Muscle of back (tissue), 11 donors: ENCODE results near the gene SMIM33. TPM values are rescaled to one million over a fixed set of nuclear protein-coding genes. Genes with fewer than 3 reads are reported as not detected.
"Not testable (repeated sequence)": the region's sequence is repeated elsewhere in the genome, so short reads cannot be mapped to it uniquely, and the experiment has no call there.

Source experiments
- DNase-seq, 3 donors: peaks; one replicate each; pipeline versions ENCODE4 v3.0.0 to v3.0.0-alpha.2; 2013
- polyA plus RNA-seq, 10 donors: library from polyadenylated mRNA; unstranded; fragments of 120-200 nt; gene quantifications; one replicate each; pipeline ENCODE4 v1.2.1, GENCODE V29; 2013; ENCODE audit not compliant: insufficient read length in 10 of 10

The SMIM33 gene
- polyA plus RNA-seq, 10 donors = not detected

GRCh38 chr5:139482050-139482889, 11.5 kb downstream of the SMIM33 start, which contains the start of gene STING1:
Gene STING1 (minus strand): TSS chr5:139482758. CDS start chr5:139481704, 1,054 bp downstream.
- peak; percentile 84 to 96 (median 89) for DNase-seq

DNA sequence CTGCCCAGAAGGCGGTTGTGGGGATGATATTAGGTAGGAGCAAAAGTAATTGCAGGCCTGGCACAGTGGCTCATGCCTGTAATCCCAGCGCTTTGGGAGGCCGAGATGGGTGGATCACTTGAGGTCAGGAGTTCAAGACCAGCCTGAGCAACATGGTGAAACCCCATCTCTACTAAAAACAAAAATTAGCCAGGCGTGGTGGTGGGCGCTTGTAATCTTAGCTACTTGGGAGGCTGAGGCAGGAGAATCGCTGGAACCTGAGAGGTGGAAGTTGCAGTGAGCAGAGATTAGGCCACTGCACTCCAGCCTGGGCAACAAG, 12.0 kb downstream of the SMIM33 start:
- DNase-seq = not testable (repeated sequence)

- DNase-seq = no peak
Measured at GRCh38 chr5:139486201-139486600, 15.4 kb downstream of the SMIM33 start.

- DNase-seq = peak in 1 of 3 donors; percentile 46
Measured at GRCh38 chr5:139488260-139488659, 17.5 kb downstream of the SMIM33 start.

DNA sequence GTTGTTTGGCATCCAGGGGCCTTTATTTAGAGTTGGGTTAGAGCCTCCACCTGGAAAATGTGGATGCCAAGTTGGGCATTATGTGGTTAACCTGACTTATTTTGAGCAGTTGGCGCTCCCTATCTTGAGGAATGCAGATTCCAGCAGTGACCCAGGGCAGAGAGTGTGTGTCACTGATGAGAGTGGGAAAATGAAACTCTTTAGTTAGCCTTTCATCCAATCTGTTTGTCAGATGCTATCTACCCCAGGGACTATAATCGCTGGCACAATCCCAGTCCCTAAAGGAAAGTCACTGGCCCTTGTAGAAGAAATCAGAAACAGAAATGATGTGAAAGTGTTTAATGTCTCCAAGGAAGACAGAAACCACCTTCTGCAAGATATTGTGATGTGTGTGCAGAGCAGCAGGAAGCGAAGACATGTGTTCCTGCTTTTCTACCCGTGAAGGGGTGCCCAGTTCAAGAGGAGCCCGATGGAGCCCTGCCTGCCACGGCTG, 21.9 kb downstream of the SMIM33 start:
- no peak for DNase-seq

DNA sequence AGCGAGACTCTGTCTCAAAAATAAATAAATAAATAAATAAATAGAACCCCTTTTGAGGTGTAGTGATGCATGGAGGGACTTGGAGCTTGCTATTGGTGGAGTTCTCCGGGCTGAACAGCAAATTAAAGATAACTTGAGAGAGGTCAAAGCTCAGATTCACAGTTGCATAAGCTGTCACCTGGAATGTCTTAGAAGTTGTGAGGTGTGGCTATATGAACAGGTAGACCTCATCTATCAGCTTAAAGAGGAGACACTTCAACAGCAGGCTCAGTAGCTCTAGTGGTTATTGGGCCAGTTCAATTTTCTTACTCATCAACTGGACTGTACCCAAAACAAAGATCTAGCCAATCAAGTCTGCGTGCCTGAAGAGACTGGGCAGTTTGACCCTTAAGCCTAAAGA, 23.5 kb downstream of the SMIM33 start:
- no peak for DNase-seq

- DNase-seq = no peak
Measured at GRCh38 chr5:139494832-139495231, 24.0 kb downstream of the SMIM33 start.

- no peak for DNase-seq
Measured at GRCh38 chr5:139495638-139496435, 25.0 kb downstream of the SMIM33 start.

- DNase-seq = no peak
Measured at GRCh38 chr5:139501381-139501780, 30.6 kb downstream of the SMIM33 start.

GRCh38 chr5:139503036-139503817, 32.4 kb downstream of the SMIM33 start:
- DNase-seq = not testable (repeated sequence)

DNA sequence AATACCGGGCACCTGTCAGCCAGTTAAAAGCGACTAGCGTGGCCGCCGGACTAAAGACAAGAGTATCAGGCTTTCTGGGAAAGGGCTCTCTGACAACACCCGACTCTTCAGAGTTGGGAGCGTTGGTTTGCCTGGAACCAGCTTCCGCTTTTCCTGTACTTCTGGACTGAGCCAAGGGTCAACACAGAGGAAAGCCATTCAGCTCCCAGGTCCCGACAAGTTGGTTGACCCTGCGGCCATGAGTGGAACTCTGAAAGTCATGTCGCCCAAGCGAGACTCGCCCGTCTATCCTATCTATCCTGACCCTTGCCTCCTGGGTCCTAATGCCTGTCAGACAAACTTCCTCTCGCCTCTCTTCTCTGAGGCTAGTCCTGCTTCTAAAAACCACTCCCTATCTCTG, 33.1 kb downstream of the SMIM33 start:
- not testable (repeated sequence) for DNase-seq

- DNase-seq = not testable (repeated sequence)
Measured at GRCh38 chr5:139504722-139505121, 33.9 kb downstream of the SMIM33 start.

DNA sequence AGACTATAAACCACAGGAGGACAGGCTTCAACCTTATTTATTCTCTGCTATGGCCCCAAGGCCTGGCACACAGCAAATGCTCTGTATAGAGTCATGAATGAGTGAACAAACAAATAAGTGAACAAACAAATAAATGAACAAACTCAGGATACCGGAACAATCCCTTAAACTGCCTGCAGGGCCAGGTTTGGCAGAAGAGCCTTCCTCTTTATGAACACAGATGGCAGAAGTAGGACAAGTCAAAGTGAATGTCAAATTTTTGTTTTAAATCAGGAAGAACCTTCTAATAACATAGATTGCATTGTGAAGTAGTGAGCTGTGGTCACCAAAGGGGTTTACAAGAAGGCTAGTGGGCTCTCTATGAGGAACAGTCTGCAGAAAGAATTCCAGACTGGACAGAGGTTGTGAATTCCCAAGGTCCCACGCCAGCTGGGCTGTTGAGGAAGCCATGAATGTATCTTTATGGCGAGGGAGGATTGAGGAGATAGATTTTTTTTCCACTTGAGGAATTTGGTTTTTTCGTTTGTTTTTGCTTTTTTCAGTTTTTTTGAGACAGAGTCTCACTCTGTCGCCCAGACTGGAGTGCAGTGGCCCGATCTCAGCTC, 42.1 kb downstream of the SMIM33 start:
- DNase-seq = peak in 1 of 3 donors; percentile 47

DNA sequence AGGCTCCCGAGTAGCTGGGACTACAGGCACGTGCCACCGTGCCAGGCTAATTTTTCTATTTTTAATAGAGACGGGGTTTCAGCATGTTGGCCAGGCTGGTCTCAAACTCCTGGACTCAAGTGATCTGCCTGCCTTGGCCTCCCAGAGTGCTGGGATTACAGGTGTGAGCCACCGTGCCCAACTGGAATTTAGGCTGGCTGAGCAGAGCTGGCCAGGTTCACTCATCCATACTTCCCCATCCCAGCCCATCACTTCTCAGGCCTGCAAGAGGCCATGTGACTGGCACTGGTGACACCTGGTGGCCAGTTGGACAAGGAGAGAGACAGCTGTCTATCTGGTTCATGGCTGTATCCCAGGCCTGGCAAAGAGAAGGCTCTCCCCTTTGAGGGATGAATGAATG, 42.6 kb downstream of the SMIM33 start:
- DNase-seq = peak; percentile 67 to 80 (median 72)

- no peak for DNase-seq
Measured at GRCh38 chr5:139513852-139514485, 43.2 kb downstream of the SMIM33 start.

DNA sequence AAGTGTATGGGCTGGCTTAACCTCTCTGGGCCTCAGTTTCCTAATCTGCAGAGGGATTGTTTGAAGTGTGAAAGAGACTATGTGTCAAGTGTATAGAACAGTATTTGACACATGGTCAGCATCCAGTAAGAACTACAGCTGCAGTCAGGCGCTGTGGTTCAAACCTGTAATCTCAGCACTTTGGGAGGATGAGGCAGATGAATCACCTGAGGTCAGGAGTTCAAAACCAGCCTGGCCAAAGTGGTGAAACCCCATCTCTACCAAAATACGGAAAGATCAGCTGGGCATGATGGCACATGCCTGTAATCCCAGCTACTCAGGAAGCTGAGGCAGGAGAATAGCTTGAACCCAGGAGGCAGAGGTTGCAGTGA, 43.7 kb downstream of the SMIM33 start:
- no peak for DNase-seq

- DNase-seq = peak; percentile 89 to 98 (median 97)
Measured at GRCh38 chr5:139517683-139518564, 47.1 kb downstream of the SMIM33 start.
